ENCODE measurements around the gene SPEN. TPM values are rescaled to one million over a fixed set of nuclear protein-coding genes. Genes with fewer than 3 reads are reported as not detected.
"Not testable (repeated sequence)": the region's sequence is repeated elsewhere in the genome, so short reads cannot be mapped to it uniquely, and the experiment has no call there.

SPEN gene
- total RNA-seq: 36.4 TPM

GRCh38 chr1:15847100-15847892, at the start of gene SPEN:
TSS of gene SPEN (plus strand) at chr1:15847707. CDS start at chr1:15848068, 361 bp downstream.
- DNase-seq (ENCODE audit: low read depth in 2 of 3, low spot score in 2 of 3): peak; percentile 97 to 99 (median 98)

GRCh38 chr1:15799004-15799867, 48.3 kb upstream of the SPEN start:
- DNase-seq (ENCODE audit: low read depth in 2 of 3, low spot score in 2 of 3): no peak

- DNase-seq (ENCODE audit: low read depth in 2 of 3, low spot score in 2 of 3): no peak
Measured at GRCh38 chr1:15799928-15800835, 47.3 kb upstream of the SPEN start.

GRCh38 chr1:15802234-15802965, 45.1 kb upstream of the SPEN start:
- DNase-seq (ENCODE audit: low read depth in 2 of 3, low spot score in 2 of 3): peak in 1 of 3 donors; percentile 24

GRCh38 chr1:15803380-15803779, 44.1 kb upstream of the SPEN start:
- DNase-seq (ENCODE audit: low read depth in 2 of 3, low spot score in 2 of 3): peak in 2 of 3 donors; percentile 37 to 53

- DNase-seq (ENCODE audit: low read depth in 2 of 3, low spot score in 2 of 3): no peak
Measured at GRCh38 chr1:15804060-15804459, 43.4 kb upstream of the SPEN start.

- DNase-seq (ENCODE audit: low read depth in 2 of 3, low spot score in 2 of 3): no peak
Measured at GRCh38 chr1:15807121-15807520, 40.4 kb upstream of the SPEN start.

GRCh38 chr1:15807549-15807948, 40.0 kb upstream of the SPEN start, which contains the start of gene UQCRHL:
TSS of gene UQCRHL (minus strand) at chr1:15807649. CDS start at chr1:15807649, 0 bp downstream.
- not testable (repeated sequence) for DNase-seq (ENCODE audit: low read depth in 2 of 3, low spot score in 2 of 3)

- DNase-seq (ENCODE audit: low read depth in 2 of 3, low spot score in 2 of 3): no peak
Measured at GRCh38 chr1:15808955-15809354, 38.6 kb upstream of the SPEN start.

- DNase-seq (ENCODE audit: low read depth in 2 of 3, low spot score in 2 of 3): no peak
Measured at GRCh38 chr1:15810073-15810472, 37.4 kb upstream of the SPEN start.

- no peak for DNase-seq (ENCODE audit: low read depth in 2 of 3, low spot score in 2 of 3)
Measured at GRCh38 chr1:15816674-15817073, 30.8 kb upstream of the SPEN start.

GRCh38 chr1:15820478-15820877, 27.0 kb upstream of the SPEN start:
- no peak for DNase-seq (ENCODE audit: low read depth in 2 of 3, low spot score in 2 of 3)

- no peak for DNase-seq (ENCODE audit: low read depth in 2 of 3, low spot score in 2 of 3)
Measured at GRCh38 chr1:15825800-15826199, 21.7 kb upstream of the SPEN start.

- DNase-seq (ENCODE audit: low read depth in 2 of 3, low spot score in 2 of 3): no peak
Measured at GRCh38 chr1:15826810-15827507, 20.5 kb upstream of the SPEN start.

GRCh38 chr1:15827567-15827966, 19.9 kb upstream of the SPEN start:
- DNase-seq (ENCODE audit: low read depth in 2 of 3, low spot score in 2 of 3): not testable (repeated sequence)

GRCh38 chr1:15828931-15829330, 18.6 kb upstream of the SPEN start:
- not testable (repeated sequence) for DNase-seq (ENCODE audit: low read depth in 2 of 3, low spot score in 2 of 3)

GRCh38 chr1:15830258-15830657, 17.2 kb upstream of the SPEN start:
- peak in 1 of 3 donors; percentile 41 for DNase-seq (ENCODE audit: low read depth in 2 of 3, low spot score in 2 of 3)

- peak in 1 of 3 donors; percentile 25 for DNase-seq (ENCODE audit: low read depth in 2 of 3, low spot score in 2 of 3)
Measured at GRCh38 chr1:15833069-15833679, 14.3 kb upstream of the SPEN start.

Measured in hematopoietic multipotent progenitor cell (in vitro differentiated cells).